ENCODE measurements around the gene EXPH5.

The EXPH5 gene

DNA sequence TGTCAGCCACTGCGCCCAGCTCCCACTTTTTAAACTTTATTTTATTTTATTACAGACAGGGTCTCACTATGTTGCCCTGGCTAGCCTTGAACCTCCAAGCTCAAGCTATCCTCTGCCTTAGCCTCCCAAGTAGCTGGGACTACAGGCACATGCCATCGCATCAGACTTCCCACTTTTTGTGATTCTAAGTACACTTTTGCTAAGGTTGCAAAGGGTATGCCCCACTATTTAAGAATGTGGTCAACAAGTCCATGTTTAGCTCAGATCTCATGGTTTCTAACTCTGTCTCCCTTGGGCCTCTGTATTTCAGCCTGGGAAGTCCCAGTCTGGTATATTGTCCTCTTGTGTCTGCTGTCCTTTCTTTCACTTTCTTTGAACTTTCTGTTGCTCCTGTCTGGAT is 35.3 kb downstream of the EXPH5 start:
- TF ChIP-seq, protein P1, sequence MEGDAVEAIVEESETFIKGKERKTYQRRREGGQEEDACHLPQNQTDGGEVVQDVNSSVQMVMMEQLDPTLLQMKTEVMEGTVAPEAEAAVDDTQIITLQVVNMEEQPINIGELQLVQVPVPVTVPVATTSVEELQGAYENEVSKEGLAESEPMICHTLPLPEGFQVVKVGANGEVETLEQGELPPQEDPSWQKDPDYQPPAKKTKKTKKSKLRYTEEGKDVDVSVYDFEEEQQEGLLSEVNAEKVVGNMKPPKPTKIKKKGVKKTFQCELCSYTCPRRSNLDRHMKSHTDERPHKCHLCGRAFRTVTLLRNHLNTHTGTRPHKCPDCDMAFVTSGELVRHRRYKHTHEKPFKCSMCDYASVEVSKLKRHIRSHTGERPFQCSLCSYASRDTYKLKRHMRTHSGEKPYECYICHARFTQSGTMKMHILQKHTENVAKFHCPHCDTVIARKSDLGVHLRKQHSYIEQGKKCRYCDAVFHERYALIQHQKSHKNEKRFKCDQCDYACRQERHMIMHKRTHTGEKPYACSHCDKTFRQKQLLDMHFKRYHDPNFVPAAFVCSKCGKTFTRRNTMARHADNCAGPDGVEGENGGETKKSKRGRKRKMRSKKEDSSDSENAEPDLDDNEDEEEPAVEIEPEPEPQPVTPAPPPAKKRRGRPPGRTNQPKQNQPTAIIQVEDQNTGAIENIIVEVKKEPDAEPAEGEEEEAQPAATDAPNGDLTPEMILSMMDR (IDR thresholded peaks at IDR 0.05; ENCODE audit: low read depth, low read length, missing control alignments), result no peak
- in situ Hi-C loops (cut with HindIII; ENCODE audit: low sequenced_read_pairs), result loop anchor here (5.0 kb wide), 1 partner anchor 34 kb away; the partner anchor contains the start of gene EXPH5
- DNase-seq (ENCODE audit: low read depth), result no peak
- no peak overlapping the region for H3K4me3 ChIP-seq (ENCODE audit: low read depth, low read length)

DNA sequence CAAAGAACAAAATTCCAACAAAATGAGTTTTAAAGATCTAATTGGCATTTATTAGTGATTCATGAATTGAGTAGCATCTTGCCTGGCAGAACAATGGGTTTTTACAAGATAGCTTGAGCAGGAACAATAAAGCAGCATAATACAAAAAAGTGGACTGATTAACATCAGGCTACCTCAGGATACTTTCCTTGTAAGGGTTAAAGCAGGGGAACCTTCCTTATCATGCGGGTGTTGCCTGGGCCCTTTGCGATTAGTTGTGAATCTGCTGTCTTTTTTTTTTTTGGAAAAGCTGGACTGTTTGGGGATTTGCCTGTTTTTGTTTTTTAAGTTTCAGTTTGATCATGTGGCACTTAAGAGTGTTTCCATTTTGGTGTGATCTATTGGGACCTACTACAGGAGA is 37.5 kb downstream of the EXPH5 start:
- H3K4me3 ChIP-seq (ENCODE audit: low read depth, low read length), result no peak overlapping the region
- TF ChIP-seq, protein P1 (IDR thresholded peaks at IDR 0.05; ENCODE audit: low read depth, low read length, missing control alignments), result no peak
- no peak for DNase-seq (ENCODE audit: low read depth)
- in situ Hi-C loops (cut with HindIII; ENCODE audit: low sequenced_read_pairs), result loop anchor here (5.0 kb wide), 1 partner anchor 36 kb away; the partner anchor contains the start of gene EXPH5

DNA sequence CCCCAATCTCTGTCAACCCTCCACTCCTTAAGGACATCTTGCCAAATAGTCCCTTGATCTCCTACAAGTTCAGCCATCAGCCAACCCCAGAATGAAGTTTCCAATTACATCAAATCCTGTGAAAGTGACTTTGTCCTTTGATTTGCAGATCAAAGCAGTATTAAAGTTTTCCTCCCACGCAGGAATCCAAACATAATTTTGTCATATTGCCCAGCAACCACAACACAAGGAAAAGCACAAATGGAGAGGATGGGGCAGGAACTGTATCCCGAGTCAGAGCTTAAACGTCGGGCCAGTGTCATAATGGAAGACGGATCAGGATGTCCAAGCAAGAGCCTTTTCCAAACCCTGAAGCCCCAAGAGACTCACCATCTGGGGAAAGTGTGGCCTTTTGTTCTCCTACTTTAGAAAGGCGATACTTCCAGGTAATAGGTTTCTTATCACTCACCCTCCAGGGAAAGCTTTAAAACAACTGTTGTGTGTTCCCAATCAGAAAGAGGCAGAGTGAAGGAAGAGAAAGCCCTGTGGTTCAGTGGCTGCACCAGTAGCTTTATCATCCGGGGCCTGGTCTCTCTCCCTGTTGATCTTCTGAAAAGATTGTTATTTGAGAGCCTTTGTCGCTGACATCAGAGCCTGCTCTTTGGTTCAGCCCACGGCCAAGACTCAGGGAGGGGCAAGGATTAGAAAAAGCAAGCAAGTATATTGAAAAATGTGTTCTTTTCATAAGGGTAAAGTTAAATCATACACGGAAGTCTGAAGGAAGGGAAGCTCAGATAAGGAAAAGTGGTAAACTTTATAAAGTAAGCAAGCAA is 41.7 kb downstream of the EXPH5 start:
- DNase-seq (ENCODE audit: low read depth), result no peak
- in situ Hi-C loops (cut with HindIII; ENCODE audit: low sequenced_read_pairs), result no loop called here
- no peak overlapping the region for H3K4me3 ChIP-seq (ENCODE audit: low read depth, low read length)
- TF ChIP-seq, protein P1 (IDR thresholded peaks at IDR 0.05; ENCODE audit: low read depth, low read length, missing control alignments), result no peak

DNA sequence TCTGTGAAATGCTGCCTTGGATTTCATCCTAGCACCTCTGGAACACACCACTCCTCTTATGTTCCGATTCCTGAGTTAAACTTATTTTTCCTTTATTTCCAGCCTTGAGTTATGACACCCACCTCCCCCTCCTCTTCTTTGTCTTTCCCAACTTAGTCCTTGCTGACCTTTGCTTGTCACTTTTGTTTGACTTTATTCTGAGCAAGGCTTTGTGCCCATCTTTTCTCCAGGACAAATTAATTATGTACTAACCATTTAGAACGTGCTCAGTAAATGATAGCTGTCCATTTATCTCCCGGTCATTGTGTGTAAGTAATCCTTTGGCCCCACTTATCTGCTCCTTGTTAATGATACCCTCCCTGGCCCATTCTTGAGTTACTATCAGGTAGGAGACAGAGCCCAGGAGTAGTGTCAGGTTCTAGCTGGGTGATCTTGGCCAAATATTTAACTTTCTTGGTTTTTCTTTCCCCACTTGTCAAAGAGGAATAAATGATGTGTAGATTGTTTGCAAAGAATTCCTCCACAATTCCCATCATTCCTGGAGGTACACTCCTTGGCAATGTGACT is 44.2 kb downstream of the EXPH5 start:
- in situ Hi-C loops (cut with HindIII; ENCODE audit: low sequenced_read_pairs), result no loop called here
- DNase-seq (ENCODE audit: low read depth), result no peak
- H3K4me3 ChIP-seq (ENCODE audit: low read depth, low read length), result no peak overlapping the region

GRCh38 chr11:108545909-108546501 is 47.6 kb downstream of the EXPH5 start:
- DNase-seq (ENCODE audit: low read depth), result no peak
- in situ Hi-C loops (cut with HindIII; ENCODE audit: low sequenced_read_pairs), result no loop called here
- H3K4me3 ChIP-seq (ENCODE audit: low read depth, low read length), result no peak overlapping the region
- TF ChIP-seq, protein P1 (IDR thresholded peaks at IDR 0.05; ENCODE audit: low read depth, low read length, missing control alignments), result no peak

More for the DNA sequence above, 44.2 kb downstream of the EXPH5 start:
- TF ChIP-seq, protein P1 (IDR thresholded peaks at IDR 0.05; ENCODE audit: low read depth, low read length, missing control alignments), result no peak

- in situ Hi-C loops (cut with HindIII; ENCODE audit: low sequenced_read_pairs), result no loop called here
- no peak overlapping the region for H3K4me3 ChIP-seq (ENCODE audit: low read depth, low read length)
- no peak for DNase-seq (ENCODE audit: low read depth)
- TF ChIP-seq, protein P1 (IDR thresholded peaks at IDR 0.05; ENCODE audit: low read depth, low read length, missing control alignments), result no peak
These were observed 50.1 kb downstream of the EXPH5 start for GRCh38 chr11:108543316-108543964.

Measured in astrocyte of the cerebellum (primary cell).